ENCODE data around the gene PKD1.
A peak's percentile ranks its signal among the peaks of the same experiment; 100 is the strongest.

PKD1 gene

DNA sequence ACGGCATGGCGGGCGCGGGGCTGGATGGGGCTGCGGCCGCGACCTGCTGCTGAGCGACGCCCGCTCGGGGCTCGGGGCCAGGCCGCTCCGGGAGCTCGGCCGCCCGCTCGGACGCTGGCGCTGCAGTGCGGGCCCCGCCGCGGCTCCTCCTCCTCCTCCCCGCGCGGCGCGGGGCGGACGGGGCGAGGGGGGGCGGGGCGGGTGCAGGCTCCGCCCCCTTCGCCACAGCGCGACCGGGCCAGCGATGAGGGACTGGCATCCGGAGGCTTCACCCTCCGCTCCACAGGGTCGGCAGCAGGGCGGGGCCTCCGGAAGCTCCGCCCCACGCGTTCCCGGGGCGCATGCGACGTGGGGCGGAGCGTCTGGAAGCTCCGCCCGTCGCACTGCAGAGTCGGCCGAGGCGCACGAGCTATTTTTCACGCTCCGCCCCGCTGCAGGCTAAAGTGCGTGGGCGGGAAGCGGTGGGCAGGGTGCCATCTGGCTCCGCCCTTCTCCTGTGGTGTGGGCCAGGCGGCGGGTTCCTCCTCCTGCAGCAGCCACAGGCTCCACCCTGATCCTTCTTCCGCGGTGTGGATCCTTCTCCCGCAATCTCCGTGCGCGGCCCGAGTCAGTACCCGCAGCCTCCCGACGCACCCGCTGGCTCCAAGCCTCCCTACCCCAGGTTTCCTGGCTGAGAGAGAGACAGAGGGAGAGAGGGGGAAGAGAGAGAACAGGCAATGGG, at the start of gene PKD1:
PKD1 (minus strand) TSS at position 129 of the 721 bp plus-strand sequence. CDS start 209 bp downstream, outside the sequence.
- DNase-seq (ENCODE audit: low read depth in 4 of 4, low spot score in 1 of 4) = peak; percentile 96 to 99 (median 98)

DNA sequence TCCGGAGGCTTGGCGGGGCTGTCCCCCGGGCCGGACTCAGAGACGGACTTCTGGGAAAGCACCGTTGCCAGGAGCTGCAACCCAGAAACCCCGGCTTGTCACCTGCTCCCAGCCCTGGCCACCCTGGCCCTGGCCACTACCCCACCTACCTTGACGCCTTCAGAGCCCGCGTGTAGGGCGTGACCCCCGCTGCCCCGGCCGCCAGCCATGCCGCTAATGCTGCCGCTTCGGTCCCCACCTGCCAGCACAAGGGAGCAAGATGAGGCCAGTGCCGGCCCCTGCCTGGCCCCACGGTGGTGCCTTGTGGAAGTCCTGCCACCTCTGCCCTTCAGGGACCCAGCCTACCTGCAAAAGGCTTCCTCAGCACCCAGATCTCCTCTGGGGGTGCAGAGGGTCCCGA, 49.3 kb upstream of the PKD1 start:
- no peak for DNase-seq (ENCODE audit: low read depth in 4 of 4, low spot score in 1 of 4)

DNA sequence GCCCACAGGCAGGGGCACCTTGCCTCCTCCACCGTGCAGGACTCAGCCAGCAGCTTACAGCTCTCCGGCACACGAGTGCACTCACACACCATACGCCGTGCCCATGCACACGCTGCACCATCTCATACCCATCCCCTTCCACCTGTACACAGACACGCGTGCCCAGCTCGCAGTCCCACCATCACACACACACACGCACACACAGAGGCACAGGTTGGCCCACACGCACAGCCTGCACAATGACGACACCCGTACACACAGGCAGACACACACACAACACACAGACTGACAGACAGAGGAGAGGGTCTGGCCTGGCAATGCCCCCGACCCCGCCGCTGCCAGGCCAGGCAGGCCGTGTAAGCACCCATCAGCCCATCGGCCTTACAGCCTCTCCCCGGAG, 48.6 kb upstream of the PKD1 start:
- DNase-seq (ENCODE audit: low read depth in 4 of 4, low spot score in 1 of 4) = no peak

DNA sequence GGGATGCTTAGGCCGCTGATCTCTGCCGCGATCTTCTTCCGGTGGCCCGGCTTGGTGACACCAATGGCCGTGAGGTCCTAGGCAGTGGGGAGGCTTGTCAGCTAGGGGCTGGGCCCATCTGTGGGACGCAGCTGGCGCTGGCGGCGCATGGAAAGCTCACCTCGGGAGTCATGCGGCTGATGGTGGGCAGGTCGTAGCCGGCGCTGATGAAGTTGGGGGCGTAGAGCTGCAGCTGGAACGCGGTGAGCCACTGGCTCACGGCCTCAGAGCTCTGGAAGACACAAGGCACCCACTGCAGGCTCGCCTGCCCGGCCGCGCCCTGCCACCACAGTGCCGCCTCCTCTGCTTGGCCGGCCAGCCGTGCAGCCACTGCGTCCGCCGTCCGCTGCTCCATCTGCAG, 48.0 kb upstream of the PKD1 start:
- DNase-seq (ENCODE audit: low read depth in 4 of 4, low spot score in 1 of 4) = no peak

DNA sequence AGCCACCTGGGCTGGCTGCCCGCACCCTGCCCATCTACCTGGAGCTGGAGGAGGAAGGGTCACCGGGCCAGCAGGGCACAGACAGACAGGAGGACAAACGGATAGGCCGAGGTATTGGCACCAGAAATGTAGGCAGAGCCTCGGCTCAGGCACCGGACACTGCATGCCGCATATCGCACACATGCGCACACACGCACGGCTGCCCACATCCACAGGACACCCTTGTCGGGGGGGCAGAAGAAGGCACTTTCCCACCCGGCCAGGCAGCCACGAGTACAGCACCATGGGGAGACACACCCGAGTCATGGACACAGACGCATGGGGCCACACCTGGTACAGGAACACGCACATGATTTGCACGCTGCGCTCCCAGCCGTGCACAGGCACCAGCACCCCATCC, 46.3 kb upstream of the PKD1 start:
- DNase-seq (ENCODE audit: low read depth in 4 of 4, low spot score in 1 of 4) = no peak

DNA sequence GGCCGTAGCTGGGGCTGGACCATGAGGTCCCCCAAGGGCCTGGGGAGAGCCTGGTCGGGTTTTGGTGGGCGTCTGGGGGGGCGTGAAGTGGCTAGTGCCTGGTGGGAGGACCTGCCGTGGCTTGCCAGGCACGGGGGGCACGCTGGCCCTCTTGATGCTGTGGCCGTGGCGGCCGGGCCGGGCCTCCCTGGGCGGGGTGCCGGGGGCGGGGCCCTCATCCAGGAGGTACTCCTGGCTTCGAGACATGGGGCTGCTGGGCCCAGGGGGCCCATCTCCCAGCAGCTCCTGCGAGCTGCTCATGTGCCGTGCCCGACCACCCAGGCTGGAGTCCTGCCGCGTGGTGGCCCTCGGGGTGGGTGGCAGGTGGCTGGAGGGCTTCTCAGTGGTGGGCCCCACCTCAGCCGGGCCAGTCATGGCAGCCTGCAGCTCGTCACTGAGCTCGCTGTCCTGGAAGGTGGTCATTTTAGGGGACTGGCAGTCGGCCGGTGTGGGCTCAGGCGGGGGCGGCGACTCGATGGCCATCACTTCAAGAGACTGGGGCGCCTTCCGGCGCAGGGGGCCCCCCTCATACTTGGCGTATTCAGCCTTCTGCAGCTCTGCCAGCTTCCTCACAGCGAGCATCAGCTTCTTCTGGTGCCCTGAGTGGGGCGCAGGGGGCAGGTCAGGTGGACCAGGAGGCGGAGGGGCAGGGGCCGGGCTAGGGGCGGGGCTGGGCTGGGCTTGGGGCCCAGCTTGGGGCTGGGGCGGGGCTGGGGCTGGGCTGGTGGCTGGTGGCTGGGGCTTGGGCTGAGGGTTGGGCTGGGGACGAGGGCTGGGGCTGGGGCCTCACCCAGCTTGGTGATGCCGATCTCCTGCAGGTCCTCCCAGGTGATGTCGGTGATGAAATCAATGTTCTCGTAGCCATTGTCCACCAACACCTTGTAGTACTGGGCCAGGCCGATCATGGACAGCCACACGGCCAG, 45.5 kb upstream of the PKD1 start:
- DNase-seq (ENCODE audit: low read depth in 4 of 4, low spot score in 1 of 4) = no peak

DNA sequence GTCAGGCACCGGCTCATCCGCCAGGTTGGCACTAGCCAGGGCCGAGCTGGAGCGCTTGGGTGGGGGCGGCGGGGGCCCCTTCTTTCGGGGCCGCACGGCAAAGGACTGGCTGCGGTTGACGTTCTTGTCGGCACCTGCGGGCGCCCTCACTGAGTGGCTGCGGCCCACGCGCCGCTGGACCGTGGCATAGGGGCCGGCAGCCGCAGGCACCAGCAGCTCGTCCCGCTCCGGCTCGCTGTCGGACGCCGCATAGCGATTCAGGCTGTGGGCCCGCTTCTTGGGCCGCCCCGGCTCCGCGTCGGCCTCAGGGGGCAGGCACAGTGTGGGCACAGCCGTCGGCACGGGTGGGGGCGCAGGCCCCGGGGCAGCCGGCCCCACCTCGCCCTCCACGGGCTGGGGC, 44.8 kb upstream of the PKD1 start:
- DNase-seq (ENCODE audit: low read depth in 4 of 4, low spot score in 1 of 4) = no peak

DNA sequence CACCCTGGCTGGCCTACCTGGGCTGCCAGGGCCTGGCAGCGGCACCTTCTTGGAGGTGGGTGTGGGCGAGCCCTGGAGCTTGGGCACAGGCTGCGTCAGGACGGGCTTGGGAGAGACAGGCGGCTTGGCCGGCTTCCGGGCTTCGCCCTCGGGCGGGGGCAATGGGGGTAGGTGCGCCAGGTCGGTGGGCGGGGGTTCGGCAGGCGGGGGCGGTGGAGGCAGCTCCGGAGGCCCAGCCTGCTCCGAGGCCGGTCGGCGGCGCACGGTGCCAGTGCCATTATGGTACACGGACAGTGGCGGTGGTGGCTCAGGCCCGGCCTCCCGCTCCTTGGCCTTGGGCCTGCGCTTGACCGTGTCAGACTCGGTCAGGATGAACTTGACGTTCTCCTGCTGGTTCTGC, 43.9 kb upstream of the PKD1 start:
- DNase-seq (ENCODE audit: low read depth in 4 of 4, low spot score in 1 of 4) = no peak

DNA sequence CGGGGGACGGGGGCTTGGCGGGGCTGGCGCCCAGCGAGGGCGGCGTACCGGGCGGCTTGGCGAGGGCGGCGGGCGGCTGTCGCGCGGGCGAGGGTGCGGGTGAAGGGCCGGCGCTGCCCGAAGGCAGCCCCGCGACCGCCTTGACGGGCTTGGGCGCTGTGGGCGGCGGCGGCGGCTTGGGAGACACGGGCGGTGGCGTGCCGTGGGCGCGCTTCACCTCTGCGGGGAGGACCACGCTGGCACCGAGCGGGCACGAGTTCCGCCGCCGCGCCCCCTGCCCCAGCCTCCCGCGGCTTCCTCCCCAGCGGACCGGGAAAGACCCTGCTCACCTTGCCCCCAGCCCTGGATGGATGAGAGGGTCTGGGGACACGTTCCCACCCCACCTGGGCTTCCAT, 43.4 kb upstream of the PKD1 start:
- no peak for DNase-seq (ENCODE audit: low read depth in 4 of 4, low spot score in 1 of 4)

DNA sequence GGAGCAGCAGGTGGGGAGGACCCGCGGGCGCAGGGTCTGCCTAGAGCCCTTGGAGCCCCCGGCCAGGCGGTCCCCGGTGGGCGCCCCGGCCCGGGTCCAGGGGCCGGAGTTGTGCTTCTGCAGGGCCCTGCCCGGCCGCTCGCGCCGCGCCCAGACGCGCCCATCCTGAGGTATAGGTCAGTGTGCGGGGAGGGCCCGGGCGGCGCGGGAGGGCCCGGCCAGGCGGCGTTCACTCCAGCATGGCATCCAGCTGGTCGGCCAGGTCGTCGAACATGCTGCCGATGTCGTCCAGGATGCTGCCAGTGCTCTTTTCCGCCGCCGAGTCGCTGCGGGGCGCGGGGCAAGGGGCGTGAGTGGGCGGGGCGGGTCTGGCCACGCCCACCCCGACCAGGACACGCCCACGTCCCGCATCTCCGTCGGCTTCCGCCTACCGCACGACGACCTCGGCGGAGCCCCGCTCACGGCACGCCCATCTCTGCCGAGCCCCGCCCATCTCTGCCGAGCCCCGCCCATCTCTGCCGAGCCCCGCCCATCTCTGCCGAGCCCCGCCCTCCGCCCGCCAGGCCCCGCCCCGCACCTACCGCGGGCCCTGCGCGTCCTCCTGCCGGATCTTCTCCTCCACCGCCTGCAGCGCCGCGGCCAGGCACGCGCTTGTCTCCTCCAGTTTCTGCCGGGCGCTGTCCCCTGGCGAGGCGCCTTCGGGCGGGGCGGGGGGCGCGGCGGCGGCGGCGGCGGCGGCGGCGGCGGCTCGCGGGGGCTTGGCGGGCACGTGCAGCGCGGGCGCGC, 42.8 kb upstream of the PKD1 start:
- peak in 1 of 4 experiments; percentile 18 for DNase-seq (ENCODE audit: low read depth in 4 of 4, low spot score in 1 of 4)

DNA sequence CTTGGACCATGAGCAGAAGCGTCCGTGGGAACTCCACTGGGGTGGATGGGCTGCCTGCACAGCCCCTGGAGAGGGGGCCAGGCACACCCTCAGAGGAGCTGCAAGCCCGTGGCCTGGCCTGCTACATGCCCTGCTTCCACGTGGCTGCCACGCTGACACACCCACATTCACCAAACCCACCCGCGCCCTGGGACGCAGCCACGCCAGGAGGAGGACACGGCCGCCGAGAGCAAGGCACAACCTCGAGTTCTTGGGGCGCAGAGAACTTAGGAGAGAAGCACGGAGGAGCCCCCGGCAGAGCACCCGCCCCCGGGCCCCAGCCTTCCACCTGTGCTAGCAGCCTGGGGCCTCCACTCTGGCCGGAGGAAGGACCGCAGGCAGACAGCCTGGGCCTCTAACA, 41.9 kb upstream of the PKD1 start:
- DNase-seq (ENCODE audit: low read depth in 4 of 4, low spot score in 1 of 4) = no peak

DNA sequence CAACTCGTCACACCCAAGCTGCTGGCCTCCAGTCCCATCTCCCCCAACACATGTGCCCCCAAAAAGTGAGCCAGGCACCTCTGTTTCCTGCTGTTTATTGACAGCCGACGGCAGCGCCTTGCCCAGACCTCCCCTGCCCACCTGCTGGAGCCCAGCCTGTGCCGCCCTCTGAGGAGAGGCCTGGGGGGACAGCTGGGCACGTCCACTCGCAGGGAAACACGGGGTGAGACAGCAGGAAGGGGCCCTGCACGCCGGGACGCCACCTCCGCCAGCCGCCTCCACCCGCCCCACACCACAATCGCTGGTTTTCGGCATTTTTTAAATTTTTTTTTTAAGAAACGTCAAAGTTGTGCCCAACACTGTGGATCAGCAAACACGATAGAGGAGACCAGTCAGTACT, 41.4 kb upstream of the PKD1 start:
- no peak for DNase-seq (ENCODE audit: low read depth in 4 of 4, low spot score in 1 of 4)

DNA sequence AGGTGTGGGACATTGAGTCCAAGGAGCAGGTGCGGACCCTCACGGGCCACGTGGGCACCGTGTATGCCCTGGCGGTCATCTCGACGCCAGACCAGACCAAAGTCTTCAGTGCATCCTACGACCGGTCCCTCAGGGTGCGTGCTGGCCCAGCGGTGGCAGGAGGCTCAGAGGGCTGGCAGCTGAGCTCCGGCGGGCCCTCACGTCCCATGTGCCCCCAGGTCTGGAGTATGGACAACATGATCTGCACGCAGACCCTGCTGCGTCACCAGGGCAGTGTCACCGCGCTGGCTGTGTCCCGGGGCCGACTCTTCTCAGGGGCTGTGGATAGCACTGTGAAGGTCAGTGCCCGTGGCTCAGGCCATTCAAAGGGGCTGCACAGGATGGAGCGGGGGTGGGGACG, 40.3 kb upstream of the PKD1 start:
- DNase-seq (ENCODE audit: low read depth in 4 of 4, low spot score in 1 of 4) = no peak

DNA sequence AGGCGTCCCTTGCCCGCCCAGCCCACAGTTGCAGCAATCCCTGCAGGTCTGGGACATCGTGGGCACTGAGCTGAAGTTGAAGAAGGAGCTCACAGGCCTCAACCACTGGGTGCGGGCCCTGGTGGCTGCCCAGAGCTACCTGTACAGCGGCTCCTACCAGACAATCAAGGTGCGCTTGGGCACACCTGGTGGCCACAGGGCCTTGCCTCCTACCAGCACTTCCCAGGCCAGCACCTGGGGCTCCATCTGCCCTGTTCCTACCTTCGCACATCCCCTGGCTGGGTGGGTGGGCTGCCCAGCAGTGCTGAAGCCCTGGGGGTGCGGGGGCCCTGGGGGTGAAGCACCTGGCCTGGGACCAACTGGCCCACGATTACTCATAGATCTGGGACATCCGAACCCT, 39.8 kb upstream of the PKD1 start:
- no peak for DNase-seq (ENCODE audit: low read depth in 4 of 4, low spot score in 1 of 4)

DNA sequence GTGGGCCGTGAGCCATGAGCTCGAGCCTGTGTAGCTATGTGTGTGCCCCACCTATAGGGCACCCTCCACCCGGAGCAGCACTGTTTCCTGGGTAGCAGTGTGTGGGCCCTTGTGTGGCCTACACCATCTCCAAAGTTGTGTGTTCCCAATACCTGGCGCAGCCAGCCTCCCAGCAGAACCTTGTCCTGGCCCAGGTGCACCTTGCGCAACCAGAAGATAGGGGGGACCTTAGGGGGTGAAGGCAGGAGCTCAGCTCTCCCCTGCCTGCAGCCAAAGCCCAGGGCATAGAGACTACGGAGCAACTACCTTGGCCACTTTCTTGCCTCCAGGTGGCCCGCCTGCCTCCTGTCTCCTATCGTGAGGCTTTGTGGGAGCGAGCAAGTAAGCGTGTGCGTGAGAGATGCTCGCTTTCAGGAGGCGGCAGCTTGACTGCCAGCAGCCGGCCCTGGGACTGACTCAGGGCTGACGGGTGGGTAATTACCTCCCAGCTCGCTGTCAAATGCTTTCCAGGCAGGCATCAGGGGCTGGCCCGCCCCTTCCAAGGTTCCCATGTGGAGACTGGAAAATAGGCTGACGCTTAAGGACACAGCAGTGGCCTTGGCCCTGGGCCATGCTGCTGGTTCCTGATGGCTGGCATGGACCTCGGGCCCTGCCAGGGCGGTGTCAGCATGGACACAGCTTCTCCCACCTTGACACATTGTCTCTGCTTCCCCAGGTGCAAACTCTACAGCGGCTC, 38.9 kb upstream of the PKD1 start:
- no peak for DNase-seq (ENCODE audit: low read depth in 4 of 4, low spot score in 1 of 4)

DNA sequence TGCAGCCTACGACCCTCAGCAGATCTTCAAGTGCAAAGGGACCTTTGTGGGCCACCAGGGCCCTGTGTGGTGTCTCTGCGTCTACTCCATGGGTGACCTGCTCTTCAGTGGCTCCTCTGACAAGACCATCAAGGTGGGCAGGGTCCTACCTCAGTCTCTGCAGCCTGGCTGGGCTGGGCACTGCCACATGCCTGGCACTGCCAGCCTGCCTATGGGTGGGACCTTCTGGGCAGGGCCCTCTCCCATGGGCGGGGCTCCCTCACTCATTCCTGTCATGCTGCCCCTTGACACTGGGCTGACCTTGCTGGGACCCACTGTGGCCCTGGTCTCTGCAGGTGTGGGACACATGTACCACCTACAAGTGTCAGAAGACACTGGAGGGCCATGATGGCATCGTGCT, 38.2 kb upstream of the PKD1 start:
- no peak for DNase-seq (ENCODE audit: low read depth in 4 of 4, low spot score in 1 of 4)

DNA sequence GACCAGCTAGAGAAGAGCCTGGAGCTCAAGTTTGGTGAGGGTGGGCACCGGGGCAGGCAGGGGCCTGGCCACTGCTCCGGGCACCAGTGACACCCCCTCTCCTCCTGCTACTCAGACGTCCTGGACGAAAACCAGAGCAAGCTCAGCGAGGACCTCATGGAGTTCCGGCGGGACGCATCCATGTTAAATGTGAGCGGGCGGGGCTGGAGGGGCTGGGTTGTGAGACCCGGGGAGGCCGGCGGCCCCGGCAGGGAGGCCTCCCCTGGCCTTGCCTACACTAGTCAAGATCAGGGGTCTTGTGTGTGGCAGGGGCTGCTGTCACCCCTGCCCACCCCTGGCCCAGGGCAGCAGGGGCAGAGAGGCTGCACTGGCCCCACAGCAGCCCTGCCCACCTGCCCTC, 37.7 kb upstream of the PKD1 start:
- DNase-seq (ENCODE audit: low read depth in 4 of 4, low spot score in 1 of 4) = no peak

DNA sequence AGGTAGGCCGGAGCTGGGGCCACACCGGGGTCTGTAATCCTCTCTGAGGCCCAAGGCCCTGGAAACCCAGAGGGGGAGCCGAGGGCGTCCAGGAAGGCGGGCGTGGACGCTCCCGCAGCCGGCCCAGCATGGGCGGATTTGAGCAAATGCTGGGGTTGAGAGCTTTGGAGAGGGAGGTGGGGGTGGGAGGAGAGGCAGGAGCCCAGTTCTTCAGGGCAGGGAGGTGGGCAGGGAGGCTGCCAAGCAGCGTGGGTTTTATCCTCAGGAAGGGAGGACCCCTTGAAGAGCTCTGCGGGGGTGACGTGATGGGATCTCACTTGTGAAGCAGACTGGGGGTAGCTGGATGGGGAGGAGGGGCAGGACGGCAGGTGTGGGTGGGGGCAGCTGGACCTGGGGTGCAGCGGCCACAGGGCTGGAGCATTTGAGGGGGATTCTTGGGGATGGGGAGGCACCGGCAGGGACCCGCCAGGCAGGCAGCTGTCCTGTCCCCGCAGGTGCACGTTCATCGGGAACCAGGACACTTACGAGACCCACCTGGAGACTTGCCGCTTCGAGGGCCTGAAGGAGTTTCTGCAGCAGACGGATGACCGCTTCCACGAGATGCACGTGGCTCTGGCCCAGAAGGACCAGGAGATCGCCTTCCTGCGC, 37.1 kb upstream of the PKD1 start:
- DNase-seq (ENCODE audit: low read depth in 4 of 4, low spot score in 1 of 4) = no peak

DNA sequence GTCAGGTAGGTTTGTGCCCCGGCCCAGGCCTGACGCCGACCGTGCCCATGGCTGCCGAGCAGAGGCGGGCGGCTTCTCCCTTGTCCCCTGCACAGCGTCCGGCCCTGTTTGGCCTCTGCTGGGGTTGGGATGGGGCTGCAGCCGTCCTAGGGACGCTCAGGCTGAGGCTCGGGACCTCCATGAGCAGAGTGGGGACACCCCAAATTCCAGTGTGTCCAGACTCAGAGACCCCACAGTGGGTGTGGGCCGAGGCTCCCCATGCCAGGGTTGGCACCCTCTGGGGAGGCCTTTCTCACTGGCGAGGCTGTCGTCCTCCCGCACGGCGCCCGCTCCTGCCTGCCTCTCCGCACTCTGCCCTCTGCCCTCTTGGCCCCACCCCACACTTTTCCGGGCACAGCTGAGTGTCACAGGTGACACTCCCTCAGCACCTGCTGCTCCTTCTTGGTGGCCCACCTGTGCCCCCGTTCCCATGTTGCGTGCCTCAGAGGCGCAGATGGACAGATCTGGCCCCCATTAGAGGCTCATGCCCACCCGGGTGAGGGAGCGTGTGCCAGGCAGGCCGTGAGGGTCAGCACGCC, 36.0 kb upstream of the PKD1 start:
- DNase-seq (ENCODE audit: low read depth in 4 of 4, low spot score in 1 of 4) = no peak
